ENCODE measurements around the gene KIAA1217. TPM values are rescaled to one million over a fixed set of nuclear protein-coding genes. Genes with fewer than 3 reads are reported as not detected.

Gene KIAA1217
- total RNA-seq, 1 donor from 2014 or later, result 4.1 TPM

DNA sequence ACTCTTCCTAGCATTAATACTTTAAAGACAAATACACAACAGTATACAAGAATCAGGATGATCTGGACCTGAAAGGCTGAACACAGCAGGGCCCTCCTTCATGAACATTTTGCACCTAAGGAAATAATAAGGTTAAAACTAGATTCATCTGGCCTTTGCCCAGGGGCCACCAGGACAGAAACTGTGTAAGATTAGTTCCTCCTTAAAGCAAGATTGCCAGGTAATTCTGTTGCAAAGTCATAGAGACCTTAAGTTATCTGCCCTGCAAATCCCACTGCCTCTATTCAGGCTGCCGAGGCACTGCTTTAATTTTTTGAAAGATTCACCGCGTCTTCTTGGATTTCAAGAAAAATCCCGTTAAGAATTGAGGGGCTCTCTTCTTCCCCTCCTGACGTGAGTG is 1.6 kb upstream of the KIAA1217 start:
- FAIRE-seq, result no peak
- DNase-seq (ENCODE audit: low spot score in 2 of 2), result no peak

DNA sequence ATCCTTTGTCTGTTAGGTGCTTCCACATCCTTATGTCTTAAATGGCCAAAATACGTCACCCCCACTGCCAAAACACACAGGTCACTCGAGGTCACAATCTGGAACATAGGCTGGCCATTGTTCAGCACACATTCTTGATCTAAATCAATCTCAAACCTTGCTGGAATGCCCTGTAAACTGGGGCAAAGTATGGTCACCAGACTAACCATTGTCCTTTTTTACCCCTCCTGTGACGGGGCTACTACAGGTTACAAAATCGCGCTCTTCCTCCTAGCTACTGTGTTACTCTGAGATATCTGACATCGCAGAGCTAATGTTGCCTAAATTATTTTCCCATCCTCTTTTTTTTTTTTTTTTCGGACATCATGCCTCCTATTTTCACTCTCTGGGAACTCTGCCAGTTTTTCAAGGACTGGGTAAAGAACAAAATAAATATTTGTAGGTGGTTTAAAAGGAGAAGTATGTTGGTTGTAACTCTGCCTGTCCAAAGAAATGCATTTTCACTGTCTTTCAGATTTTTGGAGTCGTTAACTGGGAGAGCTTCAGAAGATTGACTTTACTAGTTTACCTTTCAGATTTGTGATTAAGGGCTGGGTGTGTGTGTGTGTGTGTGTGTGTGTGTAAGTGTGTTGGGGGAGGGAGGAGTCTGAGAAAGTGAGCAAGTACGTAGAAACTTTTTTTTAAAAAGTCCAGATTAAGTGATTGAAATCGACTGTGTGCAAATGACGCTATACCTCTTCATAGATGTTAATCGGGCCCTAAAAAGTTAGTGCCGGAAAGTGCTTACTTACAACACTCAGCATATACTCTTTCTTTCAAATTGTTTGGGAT is 942 bp upstream of the KIAA1217 start:
- FAIRE-seq, result no peak
- no peak for DNase-seq (ENCODE audit: low spot score in 2 of 2)

DNA sequence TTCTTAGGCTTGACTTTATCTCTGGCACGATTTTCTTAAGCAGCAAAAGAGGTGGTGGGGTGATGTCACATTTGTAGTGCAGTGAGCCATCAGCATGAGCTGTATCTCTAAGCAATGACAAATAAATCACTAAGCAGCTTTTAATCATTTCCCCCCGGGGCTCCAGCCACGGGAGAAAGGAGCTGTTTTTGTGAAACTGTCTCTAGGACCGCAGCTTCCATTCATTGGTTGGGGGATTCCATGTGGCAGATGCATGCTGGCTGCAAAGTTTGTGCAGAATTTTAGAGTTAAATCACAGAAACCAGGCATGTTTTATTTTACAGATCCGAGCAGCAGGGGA is 464 bp downstream of the KIAA1217 start:
- no peak for FAIRE-seq
- DNase-seq (ENCODE audit: low spot score in 2 of 2), result no peak

DNA sequence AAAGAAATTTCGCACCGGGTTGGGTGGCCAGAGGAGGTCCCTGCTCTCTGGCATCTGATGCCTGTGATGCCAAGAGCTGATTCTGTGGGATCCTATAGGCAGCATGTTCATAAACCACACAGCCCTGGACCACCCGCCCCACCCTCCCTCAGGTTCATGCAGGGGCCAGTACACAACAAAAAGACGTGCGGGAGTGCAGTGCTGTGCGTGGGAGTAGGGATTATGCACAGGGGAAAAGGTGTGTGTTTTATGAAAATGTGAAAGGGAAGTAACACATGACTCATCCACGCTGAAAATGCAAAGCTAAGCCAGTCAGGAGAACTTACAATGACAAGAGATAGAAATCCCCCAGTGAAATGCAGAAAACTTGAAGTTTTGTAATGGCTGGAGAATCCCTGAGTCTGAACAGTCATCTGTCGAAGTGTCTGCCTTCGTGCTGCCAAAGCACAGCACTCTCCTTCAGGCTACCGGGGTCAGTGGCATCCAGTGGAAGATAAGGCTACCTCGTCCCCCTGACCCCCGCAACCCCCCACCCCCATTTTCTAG is 1.1 kb downstream of the KIAA1217 start:
- no peak for FAIRE-seq
- peak in 1 of 2 donors; percentile 32 for DNase-seq (ENCODE audit: low spot score in 2 of 2)

DNA sequence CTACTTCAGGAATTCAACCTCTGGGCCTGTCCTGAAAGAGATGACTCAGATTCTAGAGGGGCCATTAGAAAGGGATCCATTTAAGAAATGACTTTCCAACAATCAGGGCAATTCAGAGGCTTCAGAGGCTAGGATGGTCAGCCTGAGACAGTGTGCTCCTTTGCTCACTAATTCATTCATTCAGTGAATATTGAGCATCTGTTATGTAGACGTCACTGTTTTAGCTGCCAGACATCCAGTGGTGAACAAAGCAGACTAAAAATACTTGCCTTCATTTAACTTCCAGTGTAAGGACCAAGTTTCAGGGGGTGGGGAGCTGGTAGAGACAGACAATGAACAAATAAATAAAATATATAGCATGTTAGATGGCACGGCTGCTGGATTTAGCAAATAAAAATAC is 1.6 kb downstream of the KIAA1217 start:
- no peak for DNase-seq (ENCODE audit: low spot score in 2 of 2)
- FAIRE-seq, result no peak

DNA sequence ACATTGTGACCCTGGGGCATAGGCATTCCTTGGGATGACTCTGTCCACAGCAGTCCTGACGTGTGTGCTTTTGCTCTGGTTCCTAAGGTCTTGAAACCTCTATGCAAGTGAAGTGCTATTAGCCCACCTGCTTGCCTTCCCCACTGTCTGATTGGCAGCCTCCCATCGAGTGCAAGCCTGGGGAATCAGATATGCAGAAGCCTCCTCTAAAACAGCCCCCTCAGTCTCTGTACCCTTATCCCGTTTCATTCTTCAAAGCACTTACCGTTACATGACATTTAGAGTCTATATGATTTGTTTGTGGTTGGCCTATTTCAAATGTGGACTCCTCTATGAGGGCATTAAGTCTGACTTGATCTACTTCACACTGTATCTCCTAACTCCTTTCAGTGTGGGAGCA is 4.3 kb downstream of the KIAA1217 start:
- DNase-seq (ENCODE audit: low spot score in 2 of 2) (no peak), FAIRE-seq (no peak)

DNA sequence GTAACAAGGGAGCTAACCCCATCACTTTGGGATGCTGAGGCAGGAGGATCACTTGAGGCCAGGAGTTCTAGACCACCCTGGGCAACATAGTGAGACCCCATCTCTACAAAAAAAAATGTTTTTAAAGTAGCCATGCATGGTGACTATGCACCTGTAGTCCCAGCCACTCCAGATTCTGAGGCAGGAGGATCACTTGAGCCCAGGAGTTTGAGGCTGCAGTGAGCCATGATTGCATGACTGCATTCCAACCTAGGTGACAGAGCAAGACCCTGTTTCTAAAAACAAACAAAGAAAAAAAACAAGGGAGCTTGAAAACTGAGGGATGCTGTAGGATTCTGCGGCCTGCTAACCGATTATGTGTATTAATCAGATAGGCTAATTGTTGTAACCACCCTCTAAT is 4.9 kb downstream of the KIAA1217 start:
- FAIRE-seq (no peak), DNase-seq (ENCODE audit: low spot score in 2 of 2) (no peak)

DNA sequence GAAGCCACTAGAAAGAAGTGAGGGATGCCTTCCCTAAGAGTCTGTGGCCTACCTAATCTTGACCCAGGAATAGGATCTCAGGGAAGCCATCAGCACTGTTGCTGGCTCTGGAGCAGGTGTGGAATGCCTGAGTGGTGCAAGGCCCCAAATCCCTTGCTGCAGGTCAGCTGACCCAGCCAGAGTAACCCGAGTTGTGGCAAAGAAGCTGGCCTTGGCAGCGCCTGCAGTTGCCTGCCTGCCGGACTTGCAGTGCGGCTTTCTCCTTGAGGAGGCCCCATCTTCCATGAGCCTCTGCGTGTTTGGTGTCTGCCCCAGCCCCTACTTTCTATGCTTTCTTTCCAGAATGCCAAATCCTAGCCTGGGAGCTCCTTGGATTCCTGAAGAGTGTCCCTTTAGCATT is 5.8 kb downstream of the KIAA1217 start:
- DNase-seq (ENCODE audit: low spot score in 2 of 2), result no peak
- FAIRE-seq, result no peak

DNA sequence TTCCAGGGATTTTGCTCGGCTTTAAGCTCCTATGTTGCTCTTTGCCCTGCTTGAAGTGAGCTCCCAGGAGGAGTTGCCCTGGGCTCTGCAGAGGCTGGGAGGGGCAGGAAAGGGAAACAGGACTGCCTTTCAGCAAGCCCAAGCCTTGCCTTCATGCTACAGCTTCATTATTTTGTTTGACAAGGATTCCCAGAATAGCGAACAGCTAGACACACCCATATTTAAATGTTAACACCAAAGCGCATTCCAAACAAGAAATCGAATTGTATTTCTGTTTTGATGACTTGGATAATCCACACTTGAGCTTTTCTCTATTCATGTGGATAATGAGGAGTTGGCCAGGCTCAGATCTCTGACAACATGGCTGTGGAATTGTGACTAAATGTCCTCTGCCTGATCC is 6.3 kb downstream of the KIAA1217 start:
- no peak for DNase-seq (ENCODE audit: low spot score in 2 of 2)
- FAIRE-seq, result no peak

DNA sequence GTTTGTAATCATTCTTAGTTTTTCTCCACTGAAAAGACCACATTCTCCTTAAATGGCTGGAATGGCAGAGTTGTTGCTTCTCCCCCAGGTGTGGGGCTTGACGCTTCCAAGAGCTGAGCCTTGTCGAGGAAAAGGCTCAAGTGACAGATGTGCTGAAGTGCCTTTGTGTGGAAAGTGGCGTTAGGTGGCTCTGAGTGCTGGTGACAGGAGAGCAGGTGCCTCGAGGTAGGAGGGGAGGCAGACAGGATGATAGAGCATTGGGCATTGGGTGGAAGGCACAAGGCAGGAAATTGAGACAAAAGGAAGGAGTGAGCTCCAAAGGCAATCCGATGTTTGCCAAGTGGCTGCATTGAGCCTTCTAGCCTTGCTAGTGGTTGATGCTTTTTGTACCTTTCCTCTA is 6.7 kb downstream of the KIAA1217 start:
- FAIRE-seq (no peak), DNase-seq (ENCODE audit: low spot score in 2 of 2) (no peak)

DNA sequence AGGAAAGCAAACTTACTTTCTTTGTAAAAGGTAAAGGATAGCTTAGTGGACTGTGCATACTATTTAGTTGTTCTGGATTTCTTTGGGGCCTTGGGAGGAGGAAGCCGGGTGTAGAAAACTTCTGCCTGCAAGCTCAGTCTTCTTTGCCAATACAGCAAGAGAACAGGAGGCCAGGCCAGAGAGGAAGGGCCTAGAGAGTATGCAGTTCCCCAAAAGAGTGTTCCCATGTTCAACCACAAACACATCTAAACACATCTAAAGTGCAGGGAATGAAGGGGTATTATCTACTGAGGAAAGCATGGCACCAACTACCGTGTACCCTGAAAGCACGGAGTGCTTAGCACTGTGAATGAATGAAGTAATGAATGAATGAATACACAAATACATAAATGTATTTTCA is 11.0 kb downstream of the KIAA1217 start:
- FAIRE-seq, result no peak
- DNase-seq (ENCODE audit: low spot score in 2 of 2), result no peak

DNA sequence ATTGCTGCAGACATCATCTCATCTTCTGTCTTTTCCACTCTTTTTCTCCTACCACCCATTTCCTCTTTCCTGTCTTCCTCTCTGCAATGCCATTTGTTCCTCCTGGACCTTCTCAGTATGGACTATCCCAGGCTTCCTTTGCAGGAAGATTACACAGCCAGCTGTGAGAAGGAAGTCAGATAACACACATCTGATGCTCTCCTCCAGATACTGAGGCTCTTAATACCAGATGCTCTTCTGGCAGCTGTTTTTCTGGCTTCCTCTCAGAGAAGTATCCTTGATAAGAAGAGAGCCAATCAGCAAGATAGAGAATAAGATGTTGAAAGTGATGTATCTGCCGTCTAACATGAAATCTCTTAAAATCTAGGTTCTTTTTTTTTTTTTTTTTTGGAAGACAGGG is 14.4 kb downstream of the KIAA1217 start:
- FAIRE-seq, result no peak

DNA sequence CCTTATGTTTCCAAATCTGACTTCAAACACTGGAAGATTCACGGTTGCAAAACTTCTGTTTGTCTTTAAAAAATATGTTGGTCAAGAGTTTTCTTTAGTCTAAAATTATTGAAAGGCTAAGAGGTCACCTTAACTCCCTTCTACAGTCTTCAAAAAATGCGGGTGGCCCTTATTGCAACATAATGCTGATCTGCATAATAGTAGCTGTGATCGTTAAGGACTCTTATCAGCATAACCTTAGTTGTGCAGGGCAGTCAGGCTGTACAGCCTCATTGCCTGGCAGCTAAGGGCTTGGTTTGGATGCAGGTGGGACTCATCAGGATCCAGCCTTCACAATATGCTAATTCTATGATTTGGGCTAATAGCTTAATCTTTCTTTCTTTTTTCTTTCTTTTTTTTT is 15.0 kb downstream of the KIAA1217 start:
- FAIRE-seq (no peak), DNase-seq (ENCODE audit: low spot score in 2 of 2) (no peak)

More for the DNA sequence above, 14.4 kb downstream of the KIAA1217 start:
- no peak for DNase-seq (ENCODE audit: low spot score in 2 of 2)

DNA sequence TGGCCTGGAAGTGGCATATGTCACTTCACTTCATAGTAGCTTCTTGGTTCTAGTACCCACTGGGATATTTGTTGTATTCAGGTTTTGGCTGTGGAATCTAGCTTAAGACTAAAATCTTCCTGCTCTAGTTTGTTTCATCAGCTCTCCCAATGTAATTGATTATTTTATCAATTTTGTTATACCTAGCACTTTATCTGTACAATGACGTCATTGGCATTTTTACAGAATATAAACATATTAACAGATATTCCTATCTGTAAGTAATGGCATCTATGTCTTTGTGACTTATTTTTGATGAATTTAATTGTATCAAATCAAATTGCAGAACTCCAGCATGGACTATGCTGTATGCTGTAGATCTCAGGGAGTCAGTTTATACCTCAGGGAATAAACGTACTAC is 19.7 kb downstream of the KIAA1217 start:
- no peak for DNase-seq (ENCODE audit: low spot score in 2 of 2)
- no peak for FAIRE-seq

DNA sequence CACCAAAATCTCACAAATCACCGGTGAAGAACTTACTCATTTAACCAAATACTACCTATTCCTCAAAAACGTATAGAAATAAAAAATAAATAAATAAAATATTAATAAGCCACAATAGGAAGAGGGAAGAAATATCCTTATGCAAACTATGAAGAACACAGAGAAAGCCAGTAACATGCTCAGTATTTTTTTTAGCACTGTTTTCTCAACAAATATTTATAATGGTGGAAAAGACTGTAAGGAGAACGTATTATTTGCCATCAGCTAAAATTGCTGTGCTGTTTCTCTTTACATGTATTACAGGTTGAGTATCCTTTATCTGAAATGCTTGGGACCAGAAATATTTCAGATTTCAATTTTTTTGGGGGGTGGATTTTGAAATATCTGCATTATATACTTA is 21.0 kb downstream of the KIAA1217 start:
- FAIRE-seq, result no peak
- DNase-seq (ENCODE audit: low spot score in 2 of 2), result no peak

DNA sequence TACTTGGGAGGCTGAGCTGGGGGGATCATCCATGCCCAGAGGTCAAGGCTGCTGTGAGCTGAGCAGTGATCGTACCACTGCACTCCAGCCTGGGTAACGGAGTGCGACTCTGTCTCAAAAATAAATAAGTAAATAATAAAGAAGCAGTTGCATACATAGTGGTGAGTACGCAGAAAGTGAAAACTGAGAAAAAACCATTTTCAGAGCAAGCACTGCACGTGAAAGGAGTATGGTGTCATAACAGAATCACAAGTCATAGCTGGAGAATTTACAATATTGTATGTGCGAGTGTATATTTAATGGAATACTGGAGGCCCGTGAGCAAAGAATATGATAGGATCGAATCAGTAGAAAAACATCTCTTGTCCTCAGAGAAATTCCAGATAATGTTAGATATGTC is 22.3 kb downstream of the KIAA1217 start:
- no peak for FAIRE-seq
- DNase-seq (ENCODE audit: low spot score in 2 of 2), result no peak

DNA sequence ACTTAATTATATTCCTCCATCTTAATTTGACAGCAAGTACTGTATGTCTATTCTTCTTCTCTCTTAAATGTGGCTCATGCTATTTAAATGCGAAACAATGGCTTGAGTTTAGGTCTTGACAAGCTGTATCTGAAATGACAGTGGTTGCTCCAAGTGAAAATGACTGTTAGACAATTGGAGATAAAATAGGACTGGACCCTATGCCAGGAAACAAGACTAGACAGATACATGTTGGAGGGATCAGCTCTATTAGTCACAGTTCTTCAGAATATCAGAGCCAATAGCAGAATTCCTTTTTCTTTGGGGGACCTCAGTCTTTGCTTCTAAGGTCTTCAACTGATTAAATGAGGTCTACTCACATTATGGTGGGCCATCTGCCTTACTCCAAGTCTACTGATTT is 25.8 kb downstream of the KIAA1217 start:
- FAIRE-seq (no peak), DNase-seq (ENCODE audit: low spot score in 2 of 2) (no peak)

DNA sequence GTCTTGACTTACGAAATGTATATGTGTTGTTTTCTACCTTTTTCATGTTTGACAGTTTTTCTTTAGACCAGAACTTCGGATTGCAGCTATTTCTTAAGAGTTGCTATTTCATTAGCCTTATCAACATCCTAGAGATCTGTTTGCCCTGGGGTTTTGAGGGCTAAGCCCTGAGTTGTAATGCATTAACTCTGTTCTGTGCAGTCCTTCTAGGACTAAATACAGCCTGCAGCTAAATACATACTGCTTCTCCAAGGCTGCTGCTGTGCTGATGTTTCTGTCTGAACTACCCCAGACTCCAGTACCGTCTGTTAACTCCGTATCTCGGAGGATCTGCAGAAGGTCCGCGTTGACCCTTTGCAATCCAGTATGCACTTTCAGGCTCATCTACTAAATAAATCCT is 26.5 kb downstream of the KIAA1217 start:
- DNase-seq (ENCODE audit: low spot score in 2 of 2), result no peak
- FAIRE-seq, result no peak

DNA sequence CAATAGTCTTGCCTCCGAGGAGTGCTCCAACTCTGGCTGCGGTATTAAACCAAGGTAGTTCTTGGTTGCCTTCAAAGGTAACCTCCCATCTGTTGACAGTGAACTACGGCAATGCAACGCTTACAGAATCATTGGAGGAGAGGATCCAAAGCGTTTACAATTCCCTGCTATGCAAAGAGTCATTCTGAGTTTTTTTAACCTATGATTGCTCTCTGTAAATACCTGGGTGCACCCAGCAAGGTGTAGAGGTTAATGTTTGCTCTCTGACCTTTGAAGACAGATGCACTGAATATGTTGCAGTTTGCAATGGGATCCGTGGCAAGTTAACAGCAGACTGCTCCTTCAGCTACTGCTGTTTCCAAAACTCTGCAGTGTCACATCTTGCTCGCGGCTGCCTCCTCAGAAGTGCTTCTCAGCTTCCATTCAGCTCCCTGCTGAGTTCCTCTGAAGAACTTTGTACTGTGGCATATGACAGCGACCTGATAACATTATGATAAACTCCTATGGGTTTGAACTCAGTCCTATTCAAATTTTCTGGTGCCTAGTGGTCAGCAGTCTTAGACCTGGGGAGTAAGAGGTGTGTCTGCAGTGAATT is 29.0 kb downstream of the KIAA1217 start:
- no peak for DNase-seq (ENCODE audit: low spot score in 2 of 2)
- no peak for FAIRE-seq

DNA sequence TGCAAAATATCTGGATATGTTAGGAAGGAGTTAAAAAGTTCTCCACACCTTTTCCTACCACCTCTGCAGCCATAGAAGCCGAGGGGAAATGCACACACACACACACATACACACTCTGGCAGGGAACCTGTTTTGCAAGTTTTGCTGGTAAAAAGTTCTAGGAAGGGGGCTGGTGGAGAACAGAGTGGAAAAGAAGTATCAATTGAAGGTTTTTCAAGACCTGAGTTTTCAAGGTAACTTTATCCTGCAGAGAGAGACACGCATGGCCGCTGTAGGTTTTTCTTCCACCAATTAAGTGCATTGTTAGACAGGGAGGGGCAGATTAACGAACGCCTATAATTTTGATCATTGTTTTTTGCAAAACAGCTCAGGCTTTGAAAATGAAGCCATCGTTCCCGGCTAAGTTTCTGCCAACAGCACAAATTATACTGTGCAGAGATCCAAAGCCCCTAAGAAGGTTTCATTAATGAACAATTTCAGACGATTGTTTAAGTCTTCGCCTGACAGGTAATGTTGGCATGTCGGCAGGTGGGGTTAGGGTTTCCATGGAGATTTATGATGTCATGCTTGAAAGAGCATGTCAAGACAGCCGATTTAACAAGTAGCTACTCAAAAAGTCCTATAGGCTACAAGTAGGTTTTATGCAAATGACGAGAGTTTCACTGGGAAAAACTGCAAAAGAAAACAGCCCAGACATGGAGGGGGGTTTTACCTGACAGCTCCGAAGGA is 29.7 kb downstream of the KIAA1217 start:
- no peak for DNase-seq (ENCODE audit: low spot score in 2 of 2)
- FAIRE-seq, result no peak

DNA sequence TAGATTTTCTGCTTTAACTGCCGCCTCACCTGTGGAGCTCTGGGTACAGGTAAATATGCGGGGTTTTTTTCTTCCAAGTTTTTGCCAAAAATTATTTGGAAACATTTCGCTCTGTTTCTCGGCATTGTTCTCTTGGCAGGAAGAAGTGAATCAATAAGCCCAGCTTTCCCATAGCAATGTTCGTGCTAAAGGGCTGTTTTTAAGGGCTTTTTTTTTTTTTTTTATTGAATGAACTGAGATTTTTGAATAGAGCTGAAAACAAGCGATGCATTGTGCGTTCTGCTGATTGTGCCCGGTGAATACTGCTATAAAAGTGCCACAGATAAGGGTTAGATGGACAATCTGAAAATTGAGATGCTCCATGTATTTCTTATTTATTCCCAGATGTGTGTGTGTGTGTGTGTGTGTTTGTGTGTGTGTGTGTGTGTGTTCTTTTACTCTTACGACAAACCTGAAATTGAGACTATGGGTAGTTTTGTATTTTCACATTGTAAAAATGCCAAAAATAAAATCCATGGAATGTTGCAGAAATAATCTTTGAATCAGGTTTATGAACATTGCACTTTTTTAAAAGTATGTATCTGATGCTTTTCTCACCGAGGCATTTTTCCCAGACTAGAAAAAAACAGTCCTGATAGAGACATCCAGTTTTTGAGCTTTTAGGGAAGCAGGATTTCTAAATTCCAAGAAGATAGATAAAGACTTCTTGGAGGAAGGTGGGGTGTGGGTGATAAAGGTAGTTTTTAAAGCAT is 30.5 kb downstream of the KIAA1217 start:
- no peak for FAIRE-seq
- DNase-seq (ENCODE audit: low spot score in 2 of 2), result no peak

Measured in frontal cortex (tissue), 4 donors.